ENCODE data around the gene FASTK. TPM values are rescaled to one million over a fixed set of nuclear protein-coding genes. Genes with fewer than 3 reads are reported as not detected.

The FASTK gene
- total RNA-seq, 1 donor from 2014 or later, result 54.2 TPM

DNA sequence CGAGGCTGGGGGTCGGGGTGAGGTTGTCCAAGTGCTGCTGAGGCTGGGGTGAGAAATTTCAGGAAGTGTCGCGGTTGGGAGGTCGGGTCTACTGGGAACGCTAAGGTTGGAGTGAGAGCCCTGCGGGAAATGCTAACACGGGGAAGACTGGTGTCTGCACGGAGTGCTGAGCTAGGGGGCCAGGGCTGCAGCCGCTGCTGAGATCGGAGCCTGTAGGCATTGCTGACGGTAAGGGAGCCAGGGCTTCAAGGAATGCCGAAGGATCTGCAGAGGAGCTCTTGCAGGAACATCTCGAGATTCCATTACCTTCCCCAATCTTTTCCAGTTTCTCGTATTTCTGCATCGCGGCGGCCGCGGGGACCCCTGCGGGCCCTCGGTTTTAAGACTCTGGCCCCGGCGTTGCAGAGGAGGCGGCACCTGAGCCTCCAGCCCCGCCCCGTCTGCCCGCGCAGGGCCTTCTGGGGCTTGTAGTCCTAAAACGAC lies 23.1 kb downstream of the FASTK start, which contains the start of gene CDK5:
CDK5 (minus strand) TSS at position 392 of the 483 bp plus-strand sequence; CDS start at position 343, 49 bp downstream.
- Histone ChIP-seq H3K4me1 (peaks cover 36% of the 10 kb centered on the region), H3K27me3 (no peaks in the 10 kb centered on the region), H3K9me3 (no peaks in the 10 kb centered on the region), H3K27ac (peak within 1 kb of the TSS; percentile 98), H3K4me3 (peak within 1 kb of the TSS; percentile 84), H3K36me3 (no peaks in the 10 kb centered on the region)
- intact Hi-C loops (cut with DNase I), result no loop called here
- ATAC-seq (no peak), DNase-seq (no peak)
- TF ChIP-seq, protein P1, sequence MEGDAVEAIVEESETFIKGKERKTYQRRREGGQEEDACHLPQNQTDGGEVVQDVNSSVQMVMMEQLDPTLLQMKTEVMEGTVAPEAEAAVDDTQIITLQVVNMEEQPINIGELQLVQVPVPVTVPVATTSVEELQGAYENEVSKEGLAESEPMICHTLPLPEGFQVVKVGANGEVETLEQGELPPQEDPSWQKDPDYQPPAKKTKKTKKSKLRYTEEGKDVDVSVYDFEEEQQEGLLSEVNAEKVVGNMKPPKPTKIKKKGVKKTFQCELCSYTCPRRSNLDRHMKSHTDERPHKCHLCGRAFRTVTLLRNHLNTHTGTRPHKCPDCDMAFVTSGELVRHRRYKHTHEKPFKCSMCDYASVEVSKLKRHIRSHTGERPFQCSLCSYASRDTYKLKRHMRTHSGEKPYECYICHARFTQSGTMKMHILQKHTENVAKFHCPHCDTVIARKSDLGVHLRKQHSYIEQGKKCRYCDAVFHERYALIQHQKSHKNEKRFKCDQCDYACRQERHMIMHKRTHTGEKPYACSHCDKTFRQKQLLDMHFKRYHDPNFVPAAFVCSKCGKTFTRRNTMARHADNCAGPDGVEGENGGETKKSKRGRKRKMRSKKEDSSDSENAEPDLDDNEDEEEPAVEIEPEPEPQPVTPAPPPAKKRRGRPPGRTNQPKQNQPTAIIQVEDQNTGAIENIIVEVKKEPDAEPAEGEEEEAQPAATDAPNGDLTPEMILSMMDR (IDR thresholded peaks at IDR 0.05), result no peak

DNA sequence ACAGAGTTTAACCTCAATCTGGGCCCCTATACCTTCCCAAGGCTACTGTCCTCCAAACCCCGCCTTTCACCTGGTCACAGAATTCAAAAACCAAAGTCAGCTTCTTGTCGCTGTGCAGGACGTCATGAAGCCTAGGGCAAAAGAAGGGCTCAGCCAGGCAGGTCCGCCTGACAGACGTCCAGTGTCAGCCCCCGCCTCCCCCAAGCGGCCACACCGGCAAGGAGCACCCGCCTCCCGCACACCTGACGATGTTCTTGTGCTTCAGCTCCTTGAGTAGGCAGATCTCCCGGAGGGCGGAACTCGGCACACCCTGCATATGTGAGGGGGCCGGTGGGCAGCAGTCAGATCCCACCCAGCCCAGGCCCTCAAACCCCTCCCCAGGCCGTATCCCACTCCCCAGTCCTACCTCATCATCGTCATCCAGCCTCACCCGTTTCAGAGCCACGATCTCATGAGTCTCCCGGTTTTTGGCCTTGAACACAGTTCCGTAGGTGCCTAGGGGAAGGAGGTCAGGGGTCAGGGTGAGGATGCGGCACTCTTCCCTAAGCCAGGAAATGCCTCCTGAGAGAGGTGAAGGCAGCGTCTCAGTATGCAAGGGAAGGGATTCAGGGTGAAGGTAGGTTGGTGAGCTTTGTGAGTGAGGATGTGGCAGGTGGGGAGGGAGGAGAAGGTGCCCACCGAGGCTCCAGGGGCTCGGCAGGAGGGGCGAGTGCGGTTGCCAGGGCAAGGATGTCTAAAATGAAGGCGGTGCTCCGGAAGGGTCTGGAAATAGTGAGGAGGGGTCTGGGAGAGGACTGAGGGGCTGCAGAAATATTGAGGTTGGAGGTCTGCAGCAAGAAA lies 23.7 kb downstream of the FASTK start:
- no peak for DNase-seq
- H3K4me1 ChIP-seq, result peaks cover 35% of the 10 kb centered on the region
- H3K4me3 ChIP-seq, result peak overlapping the region; percentile 84

DNA sequence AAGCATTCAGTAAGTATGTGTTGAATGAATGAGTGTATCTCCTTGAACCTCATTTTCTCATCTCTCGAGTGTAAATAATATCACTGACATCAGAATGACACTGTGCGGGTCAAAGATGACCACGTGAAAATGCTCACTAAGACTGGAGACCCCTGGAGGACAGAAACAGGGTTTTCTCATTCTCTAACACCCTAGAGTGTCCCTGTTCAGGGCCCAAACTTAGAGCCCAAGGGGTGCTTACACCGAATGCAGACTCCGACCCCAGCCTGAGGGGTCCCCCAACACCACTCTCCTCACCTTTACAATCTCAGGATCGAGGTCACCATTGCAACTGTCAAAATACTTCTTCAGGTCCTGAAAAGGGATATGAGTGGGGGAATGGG lies 24.3 kb downstream of the FASTK start:
- Histone ChIP-seq H3K9me3 (no peaks in the 10 kb centered on the region), H3K4me3 (no peak overlapping the region), H3K27ac (no peak overlapping the region), H3K27me3 (no peaks in the 10 kb centered on the region), H3K4me1 (peaks cover 29% of the 10 kb centered on the region), H3K36me3 (no peaks in the 10 kb centered on the region)
- DNase-seq, result no peak
- TF ChIP-seq, protein P1 (IDR thresholded peaks at IDR 0.05), result no peak
- no peak for ATAC-seq
- intact Hi-C loops (cut with DNase I), result no loop called here

More for the DNA sequence above, 23.7 kb downstream of the FASTK start:
- Histone ChIP-seq H3K36me3 (no peaks in the 10 kb centered on the region), H3K9me3 (no peaks in the 10 kb centered on the region), H3K27ac (peak overlapping the region; percentile 98), H3K27me3 (no peaks in the 10 kb centered on the region)
- intact Hi-C loops (cut with DNase I), result no loop called here
- ATAC-seq, result no peak
- TF ChIP-seq, protein P1 (IDR thresholded peaks at IDR 0.05), result no peak

DNA sequence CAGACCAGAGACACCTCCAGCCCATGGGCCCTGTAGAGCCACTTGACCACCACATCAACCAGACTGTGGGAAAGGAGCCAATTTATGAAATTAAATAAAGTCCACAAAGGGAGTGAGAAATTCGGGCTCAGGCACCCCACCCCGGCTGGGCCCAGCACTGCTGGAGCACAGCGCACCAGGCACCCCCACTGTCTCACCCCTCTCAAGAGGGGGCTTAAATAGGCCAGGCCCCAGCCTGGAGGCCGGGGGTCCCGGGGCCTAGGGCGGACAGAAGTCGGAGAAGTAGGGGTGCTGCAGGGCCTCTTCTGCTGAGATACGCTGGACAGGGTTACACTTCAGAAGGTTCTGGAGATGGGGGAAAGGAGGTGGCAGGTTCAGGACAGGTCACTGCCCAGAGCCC lies 26.9 kb downstream of the FASTK start:
- Histone ChIP-seq H3K4me1 (peaks cover 19% of the 10 kb centered on the region), H3K36me3 (no peaks in the 10 kb centered on the region), H3K4me3 (no peak overlapping the region), H3K27me3 (no peaks in the 10 kb centered on the region), H3K9me3 (no peaks in the 10 kb centered on the region), H3K27ac (no peak overlapping the region)
- no peak for DNase-seq
- ATAC-seq, result no peak
- intact Hi-C loops (cut with DNase I), result no loop called here
- TF ChIP-seq, protein P1 (IDR thresholded peaks at IDR 0.05), result no peak

DNA sequence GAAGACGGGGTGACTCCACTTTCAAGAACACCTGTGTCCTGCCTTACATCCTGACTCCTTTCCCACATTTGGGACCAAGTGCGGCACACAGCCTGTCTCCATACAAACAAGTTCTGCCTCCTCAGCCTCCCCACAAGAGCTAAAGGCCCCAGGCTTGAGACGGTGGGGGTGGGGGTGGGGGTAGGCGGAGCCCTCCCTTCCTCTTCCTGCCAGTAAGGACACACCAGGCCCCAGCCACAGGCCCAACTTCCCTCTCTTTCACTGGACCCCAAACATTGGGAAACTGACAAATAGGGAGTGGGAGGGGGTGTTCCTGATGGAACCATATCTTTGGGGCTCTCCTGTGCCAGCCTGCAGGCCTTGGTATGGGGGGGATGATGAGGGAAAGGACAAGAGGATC lies 27.5 kb downstream of the FASTK start:
- TF ChIP-seq, protein P1 (IDR thresholded peaks at IDR 0.05), result no peak
- Histone ChIP-seq H3K27me3 (no peaks in the 10 kb centered on the region), H3K9me3 (no peaks in the 10 kb centered on the region), H3K36me3 (no peaks in the 10 kb centered on the region), H3K4me1 (peaks cover 14% of the 10 kb centered on the region), H3K4me3 (no peak overlapping the region), H3K27ac (no peak overlapping the region)
- DNase-seq (no peak), ATAC-seq (no peak)
- intact Hi-C loops (cut with DNase I), result no loop called here

All from upper lobe of right lung (tissue), 1 donor.